ENCODE data around the gene HM13.
"Not testable (repeated sequence)": the region's sequence is repeated elsewhere in the genome, so short reads cannot be mapped to it uniquely, and the experiment has no call there.

The HM13 gene

DNA sequence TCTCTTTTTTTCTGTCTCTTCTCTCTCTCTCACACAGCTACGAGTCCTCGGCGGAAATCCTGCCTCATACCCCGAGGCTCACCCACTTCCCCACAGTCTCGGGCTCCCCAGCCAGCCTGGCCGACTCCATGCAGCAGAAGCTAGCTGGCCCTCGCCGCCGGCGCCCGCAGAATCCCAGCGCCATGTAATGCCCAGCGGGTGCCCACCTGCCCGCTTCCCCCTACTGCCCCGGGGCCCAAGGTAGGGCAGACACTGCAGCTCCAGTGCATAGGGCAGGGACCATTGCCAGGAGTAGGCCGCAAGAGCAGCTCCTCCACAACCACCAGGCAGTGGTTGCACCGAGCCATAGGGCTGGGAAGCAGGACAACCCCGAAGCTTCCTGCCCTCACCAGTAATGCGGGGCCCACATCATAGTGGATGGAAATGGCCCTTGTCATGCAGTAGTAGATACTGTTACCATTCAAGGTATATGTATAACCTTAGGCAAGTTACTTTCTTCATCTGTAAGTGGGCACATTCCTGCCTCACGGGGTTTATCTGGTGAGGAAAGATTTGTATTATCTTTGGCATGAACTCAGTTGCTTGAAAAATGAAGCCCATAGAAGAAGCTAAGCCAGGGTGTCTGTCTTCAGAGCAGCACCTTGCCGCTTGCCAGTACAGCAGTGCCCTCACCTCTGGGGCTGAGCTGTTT, 53.9 kb downstream of the HM13 start:
- no peak for DNase-seq

DNA sequence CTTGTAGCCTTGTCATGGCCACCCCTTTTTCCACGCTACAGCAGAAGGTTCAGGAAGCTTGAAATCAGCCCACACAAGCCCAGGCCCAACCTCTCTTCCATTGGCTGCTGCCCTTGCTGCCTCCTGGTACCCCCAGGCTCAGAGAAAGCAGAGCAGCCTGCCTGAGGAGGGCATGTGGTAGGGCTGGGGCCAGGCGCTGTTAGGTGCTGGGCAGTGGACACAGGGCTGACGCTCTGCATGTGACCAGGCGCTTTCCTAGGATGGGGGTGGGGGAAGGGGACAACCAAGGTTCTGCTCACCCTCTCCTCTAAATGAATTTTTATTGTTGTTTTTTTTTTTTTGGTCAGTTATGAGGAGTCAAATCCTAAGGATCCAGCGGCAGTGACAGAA, 54.5 kb downstream of the HM13 start:
- DNase-seq: no peak

GRCh38 chr20:31569163-31570020, 55.1 kb downstream of the HM13 start:
- DNase-seq: peak; percentile 46

GRCh38 chr20:31570021-31570463, 55.8 kb downstream of the HM13 start:
- DNase-seq: no peak

DNA sequence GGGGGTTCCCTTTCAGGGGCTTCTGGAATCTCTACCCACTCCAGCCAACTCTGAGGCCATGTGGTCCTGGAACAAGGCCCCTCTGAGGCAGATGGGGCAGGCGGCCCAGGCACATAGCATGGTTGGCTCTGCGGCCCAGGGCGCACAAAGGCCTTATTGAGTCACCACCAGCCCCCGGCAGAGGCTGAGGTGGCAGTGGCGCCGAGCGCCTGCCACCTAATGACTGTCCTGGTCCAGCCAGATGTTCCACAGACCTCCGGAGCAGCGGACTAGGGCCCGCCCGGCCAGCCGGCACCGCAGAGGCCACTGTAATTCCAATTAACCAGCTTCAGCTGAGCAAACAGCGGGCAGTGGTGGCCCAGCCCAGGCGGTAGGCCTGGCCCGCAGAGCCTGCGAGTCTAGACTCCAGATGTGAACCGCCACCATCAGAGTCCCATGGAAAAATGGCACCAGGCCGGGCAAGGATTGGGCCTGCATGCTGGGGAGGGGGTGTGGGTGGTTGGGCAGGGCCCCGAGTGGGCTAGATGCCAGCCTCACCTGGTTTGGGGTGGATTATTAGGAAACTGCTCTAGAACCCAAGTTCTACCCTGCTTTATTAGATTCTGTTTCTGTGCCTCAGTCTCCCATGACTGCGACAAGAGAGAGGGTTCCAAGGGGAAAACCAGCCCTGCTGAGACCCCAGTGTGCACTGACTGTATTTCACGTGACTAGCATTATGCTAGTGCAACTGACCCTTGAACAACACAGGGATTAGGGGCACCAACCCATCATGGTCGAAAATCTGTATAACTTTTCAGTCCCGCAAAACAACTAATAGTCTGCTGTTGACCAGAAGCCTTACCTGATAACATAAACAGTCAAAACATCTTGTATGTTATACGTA, 56.7 kb downstream of the HM13 start:
- no peak for DNase-seq

DNA sequence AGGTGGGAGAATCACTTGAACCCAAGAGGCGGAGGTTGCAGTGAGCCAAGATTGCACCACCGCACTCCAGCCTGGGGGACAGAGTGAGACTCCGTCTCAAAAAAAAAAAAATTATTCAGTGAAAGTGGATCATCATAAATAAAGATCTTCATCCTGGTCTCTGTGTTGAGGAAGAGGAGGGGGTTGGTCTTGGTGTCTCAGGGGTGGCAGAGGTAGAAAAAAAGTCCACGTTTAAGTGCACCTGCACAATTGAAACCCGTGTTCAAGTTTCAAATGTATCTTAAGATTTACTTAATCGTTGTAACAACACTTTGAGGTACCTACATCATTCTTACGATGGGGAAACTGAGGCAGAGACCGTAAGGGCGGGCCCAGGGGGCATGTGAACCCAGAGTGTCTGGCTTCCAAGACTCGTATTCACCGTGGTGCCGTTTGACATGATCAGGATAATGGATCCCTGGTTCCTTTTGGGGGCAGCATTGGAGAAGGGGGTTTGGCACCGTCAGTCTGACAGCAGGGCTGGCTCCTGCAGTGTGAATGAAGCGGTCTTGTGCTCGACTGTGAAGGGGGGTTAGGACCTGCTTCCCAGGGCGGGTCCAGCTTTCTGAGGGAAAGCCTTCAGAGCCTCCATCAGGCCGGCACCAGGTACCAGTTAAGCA, 57.9 kb downstream of the HM13 start:
- DNase-seq: peak; percentile 65

- DNase-seq: peak; percentile 96
Observed at GRCh38 chr20:31572701-31573554, 58.7 kb downstream of the HM13 start.

DNA sequence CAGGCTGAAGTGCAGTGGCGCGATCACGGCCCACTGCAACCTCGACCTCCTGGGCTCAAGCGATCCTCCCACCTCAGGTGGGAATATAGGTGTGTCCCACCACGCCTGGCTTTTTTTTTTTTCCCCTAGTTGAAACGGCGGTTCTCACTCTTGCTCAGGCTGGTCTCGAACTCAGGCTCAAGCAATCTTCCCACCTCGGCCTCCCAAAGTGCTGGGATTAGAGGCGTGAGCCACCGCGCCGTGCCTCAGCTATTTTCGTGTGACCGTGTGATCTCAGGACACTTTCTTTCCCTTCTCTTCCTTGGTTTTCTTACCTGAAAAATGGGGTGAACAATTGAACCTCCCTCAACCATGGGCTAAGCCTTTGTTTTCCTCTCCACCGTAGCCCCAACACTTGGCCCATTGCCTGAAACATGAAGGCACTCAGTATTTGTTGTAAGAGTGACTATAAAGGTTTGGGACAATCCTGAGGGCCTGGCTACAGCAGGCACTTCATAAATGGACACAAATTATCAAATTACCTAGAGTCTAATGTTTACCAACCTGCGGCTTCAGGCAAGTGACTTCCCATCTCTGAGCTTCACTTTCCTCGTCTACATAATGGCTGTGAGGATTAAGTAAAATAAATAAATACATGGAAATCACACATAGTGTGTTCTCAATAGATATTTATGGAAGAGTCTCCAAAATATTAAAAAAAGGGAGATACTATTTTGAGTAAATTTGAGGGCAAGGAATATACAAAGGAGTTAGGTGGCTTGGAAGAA, 59.5 kb downstream of the HM13 start:
- no peak for DNase-seq

GRCh38 chr20:31574986-31575385, 60.7 kb downstream of the HM13 start:
- DNase-seq: not testable (repeated sequence)

DNA sequence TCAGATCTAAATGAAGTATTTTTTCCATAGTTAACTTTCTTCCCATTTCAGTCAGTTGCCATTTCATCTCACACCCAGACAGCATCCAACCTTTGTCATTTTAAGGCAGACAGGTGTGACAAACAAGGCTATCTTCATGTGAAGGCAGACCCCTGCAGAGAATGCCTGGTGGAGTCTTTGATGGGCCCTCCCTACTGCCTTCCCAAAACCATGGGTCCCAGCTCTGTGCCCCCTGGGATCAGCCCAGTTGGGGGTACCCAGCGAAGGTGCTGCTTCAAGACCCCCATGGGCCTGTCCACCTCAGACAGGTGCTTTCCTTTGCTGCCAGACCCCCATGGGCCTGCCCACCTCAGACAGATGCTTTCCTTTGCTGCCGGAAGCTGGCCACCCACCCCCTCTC, 62.5 kb downstream of the HM13 start:
- no peak for DNase-seq

- no peak for DNase-seq
Observed at GRCh38 chr20:31577194-31577593, 63.0 kb downstream of the HM13 start.

DNA sequence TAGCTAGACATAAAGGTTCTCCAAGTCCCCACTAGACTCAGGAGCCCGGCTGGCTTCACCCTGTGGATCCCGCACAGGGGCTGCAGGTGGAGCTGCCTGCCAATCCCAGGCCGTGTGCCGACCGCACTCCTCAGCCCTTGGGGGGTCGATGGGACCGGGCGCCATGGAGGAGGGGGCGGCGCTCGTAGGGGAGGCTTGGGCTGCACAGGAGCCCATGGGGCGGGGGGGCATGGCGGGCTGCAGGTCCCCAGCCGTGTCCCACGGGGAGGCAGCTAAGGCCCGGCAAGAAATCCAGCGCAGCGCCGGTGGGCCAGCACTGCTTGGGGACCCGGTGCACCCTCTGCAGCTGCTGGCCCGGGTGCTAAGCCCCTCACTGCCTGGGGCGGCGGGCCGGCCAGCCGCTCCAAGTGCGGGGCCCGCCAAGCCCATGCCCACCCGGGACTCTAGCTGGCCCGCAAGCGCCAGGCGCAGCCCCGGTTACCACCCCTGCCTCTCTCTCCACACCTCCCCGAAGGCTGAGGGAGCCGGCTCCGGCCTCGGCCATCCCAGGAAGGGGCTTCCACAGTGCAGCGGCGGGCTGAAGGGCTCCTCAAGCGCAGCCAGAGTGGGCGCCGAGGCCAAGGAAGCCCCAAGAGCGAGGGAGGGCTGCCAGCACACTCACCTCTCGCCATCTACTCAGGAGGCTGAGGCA, 64.4 kb downstream of the HM13 start:
- no peak for DNase-seq

DNA sequence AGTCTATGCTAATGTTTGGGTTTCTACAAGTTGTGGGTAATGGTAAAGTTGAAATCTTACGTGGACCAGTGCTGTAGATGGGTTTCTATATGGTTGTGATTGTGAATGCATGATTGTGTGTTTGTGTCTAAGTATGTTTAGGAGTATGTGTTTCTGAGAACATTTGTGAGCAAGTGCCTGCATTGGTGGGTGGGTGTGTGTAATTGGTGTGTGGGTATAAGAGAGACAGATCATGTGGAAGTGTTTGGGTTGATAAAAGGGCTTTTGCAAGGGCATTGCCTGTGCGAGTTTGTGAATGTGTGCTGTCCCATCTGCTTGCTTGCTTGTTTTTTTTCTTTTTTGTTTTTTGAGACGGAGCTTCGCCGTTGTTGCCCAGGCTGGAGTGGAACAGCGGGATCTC, 65.0 kb downstream of the HM13 start:
- DNase-seq: no peak

- not testable (repeated sequence) for DNase-seq
Observed at GRCh38 chr20:31579941-31580651, 65.9 kb downstream of the HM13 start.

DNA sequence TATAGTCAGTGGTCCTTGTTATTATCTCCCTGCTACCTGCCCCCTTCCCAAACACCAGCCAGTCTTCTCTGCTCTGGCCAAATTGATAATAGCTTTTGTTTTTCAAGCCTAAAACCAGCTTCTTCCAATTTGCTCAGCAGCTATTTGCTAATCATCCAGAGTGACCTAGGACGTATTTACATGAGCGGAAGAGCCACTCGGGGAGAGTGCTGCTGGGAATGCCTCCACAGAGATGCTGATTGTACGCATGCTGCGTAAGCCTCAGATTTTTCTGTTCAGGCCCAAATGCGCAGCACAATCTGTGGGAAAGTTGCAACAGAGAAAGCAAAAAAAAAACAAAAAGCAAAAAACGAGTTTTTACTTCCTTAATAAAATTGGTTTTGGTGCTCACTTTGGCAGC, 66.5 kb downstream of the HM13 start:
- DNase-seq: no peak

- DNase-seq: no peak
Observed at GRCh38 chr20:31581391-31581790, 67.1 kb downstream of the HM13 start.

- peak; percentile 34 for DNase-seq
Observed at GRCh38 chr20:31587545-31588389, 73.5 kb downstream of the HM13 start.

GRCh38 chr20:31590717-31591225, 76.5 kb downstream of the HM13 start:
- DNase-seq: no peak

Measured in NCI-H1694 (cell line).